Stimulated activated CD8-positive, alpha-beta memory T cell treated with anti-CD3 and anti-CD28 coated beads, Interleukin-12 subunit alpha, Interleukin-12 subunit beta, amount 100 ng/mL, for 4 hours (primary cell): ENCODE data around the gene RBM15B.

Experiments used
- DNase-seq: peaks from one replicate; pipeline ENCODE4 v3.0.0-alpha.2; 2020; ENCODE audit warnings: low read depth

Gene RBM15B

GRCh38 chr3:51391566-51392354 lies 675 bp downstream of the RBM15B start:
- DNase-seq, result peak; percentile 42

DNA sequence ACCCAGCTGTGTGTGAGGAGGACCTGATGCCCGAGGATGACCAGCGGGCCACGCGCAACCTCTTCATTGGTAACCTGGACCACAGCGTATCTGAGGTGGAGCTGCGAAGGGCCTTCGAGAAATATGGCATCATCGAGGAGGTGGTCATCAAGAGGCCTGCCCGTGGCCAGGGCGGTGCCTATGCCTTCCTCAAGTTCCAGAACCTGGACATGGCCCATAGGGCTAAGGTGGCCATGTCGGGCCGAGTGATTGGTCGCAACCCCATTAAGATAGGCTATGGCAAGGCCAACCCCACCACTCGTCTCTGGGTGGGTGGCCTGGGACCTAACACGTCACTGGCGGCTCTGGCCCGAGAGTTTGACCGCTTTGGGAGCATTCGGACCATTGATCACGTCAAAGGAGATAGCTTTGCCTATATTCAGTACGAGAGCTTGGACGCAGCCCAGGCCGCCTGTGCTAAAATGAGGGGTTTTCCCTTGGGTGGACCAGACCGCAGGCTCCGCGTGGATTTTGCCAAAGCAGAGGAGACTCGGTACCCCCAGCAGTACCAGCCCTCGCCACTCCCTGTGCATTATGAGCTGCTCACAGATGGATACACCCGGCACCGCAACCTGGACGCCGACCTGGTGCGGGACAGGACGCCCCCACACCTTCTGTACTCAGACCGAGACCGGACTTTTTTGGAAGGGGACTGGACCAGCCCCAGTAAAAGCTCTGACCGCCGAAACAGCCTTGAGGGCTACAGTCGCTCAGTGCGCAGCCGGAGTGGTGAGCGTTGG lies 1.5 kb downstream of the RBM15B start:
- DNase-seq, result no peak

DNA sequence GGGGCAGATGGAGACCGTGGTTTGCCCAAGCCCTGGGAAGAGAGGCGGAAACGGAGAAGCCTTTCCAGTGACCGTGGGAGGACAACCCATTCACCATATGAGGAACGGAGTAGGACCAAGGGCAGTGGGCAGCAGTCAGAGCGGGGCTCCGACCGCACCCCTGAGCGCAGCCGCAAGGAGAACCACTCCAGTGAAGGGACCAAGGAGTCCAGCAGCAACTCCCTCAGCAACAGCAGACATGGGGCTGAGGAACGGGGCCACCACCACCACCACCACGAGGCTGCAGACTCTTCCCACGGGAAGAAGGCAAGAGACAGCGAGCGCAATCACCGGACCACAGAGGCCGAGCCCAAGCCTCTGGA lies 2.0 kb downstream of the RBM15B start:
- DNase-seq, result no peak

DNA sequence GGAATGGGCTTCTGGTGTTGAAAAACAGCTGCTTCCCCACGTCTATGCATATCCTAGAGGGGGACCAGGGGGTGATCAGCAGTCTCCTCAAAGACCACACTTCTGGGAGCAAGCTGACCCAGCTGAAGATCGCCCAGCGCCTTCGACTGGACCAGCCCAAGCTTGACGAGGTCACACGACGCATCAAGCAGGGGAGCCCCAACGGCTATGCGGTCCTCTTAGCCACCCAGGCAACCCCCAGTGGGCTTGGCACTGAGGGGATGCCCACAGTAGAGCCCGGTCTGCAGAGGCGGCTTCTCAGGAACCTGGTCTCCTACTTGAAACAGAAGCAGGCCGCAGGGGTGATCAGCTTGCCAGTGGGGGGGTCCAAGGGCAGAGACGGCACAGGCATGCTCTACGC lies 2.5 kb downstream of the RBM15B start:
- DNase-seq, result no peak

GRCh38 chr3:51394541-51394940 lies 3.5 kb downstream of the RBM15B start:
- DNase-seq, result no peak

GRCh38 chr3:51395493-51396213 lies 4.6 kb downstream of the RBM15B start:
- no peak for DNase-seq

- no peak for DNase-seq
Observed at GRCh38 chr3:51396401-51396800, 5.3 kb downstream of the RBM15B start.

- DNase-seq, result no peak
Observed at GRCh38 chr3:51397392-51397791, 6.3 kb downstream of the RBM15B start.

- no peak for DNase-seq
Observed at GRCh38 chr3:51398595-51399310, 7.7 kb downstream of the RBM15B start.

DNA sequence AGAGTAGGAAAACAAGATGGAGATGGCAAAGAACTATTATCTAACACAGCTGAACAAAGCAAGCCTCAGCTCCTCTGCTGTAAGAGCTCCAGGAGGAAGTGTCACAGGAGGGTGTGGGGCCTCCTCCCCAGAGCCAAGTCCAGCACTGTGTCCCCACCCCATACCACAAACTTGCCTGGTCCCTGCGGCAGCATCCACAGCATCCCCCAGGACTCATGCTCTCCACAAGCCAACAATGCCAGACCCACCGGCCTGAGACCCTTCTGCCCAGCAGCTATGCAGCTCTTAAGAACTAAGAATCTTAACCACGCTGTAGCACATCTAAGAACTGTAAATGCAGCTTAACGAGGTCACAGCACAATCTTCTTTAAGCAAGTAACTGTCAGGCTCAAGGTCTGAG lies 9.1 kb downstream of the RBM15B start:
- DNase-seq, result no peak

- no peak for DNase-seq
Observed at GRCh38 chr3:51401735-51402134, 10.7 kb downstream of the RBM15B start.

- DNase-seq, result no peak
Observed at GRCh38 chr3:51403675-51404074, 12.6 kb downstream of the RBM15B start.

DNA sequence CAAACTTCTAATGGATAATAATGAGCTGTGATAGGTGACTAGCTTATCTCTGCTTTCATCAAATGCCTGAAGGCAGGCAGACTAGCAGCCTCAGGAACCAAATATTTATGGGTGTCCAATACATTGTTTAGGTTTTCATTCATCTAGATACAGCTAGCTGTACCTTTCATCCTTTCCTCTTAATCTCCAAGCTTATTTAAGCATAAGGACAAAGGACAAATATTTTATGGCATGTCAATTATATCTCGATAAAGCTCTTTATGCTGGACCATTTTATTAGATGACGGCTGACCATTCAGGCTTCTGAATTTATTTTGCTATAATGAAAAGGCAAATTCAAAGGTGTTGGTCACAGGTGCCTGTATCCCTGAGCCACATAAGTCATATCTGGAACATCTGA lies 16.9 kb downstream of the RBM15B start:
- DNase-seq, result no peak

GRCh38 chr3:51408813-51409212 lies 17.7 kb downstream of the RBM15B start:
- DNase-seq, result no peak

DNA sequence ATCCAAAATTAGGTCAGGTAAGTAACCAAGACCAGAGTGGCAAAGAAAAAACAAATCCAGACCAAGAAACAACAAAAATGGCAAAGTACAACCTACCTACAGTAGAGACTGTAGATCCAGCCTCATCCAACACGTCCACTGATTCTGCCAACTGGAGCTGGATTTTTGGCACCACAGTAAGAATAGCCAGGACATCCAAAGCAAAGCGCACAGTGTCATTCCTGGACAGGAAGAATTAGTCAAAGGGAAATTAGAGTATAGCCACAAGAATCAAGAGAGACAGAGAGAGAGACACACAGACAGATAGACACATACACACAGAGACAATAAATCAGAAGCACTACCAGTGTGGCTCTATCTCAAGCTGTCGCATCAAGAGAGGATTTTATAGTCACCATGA lies 31.1 kb downstream of the RBM15B start:
- no peak for DNase-seq

DNA sequence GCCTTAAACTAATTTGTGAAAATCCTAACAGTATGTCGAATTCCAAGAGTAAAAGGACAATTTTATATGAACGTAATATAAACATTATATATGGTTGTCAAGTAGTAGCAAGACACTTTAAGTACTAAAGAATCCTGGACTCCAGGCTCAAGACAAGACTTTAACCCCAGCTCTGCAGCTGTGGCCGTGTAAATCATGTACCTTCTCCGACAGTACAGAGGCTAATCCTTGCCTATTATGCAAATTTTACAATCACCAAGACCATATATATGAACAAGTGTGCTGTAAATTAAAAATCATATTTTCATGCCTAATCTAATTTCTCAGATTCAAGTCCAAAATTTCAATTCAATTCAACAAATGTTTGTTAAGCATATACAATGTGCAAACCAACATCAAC lies 35.8 kb downstream of the RBM15B start:
- DNase-seq, result no peak

DNA sequence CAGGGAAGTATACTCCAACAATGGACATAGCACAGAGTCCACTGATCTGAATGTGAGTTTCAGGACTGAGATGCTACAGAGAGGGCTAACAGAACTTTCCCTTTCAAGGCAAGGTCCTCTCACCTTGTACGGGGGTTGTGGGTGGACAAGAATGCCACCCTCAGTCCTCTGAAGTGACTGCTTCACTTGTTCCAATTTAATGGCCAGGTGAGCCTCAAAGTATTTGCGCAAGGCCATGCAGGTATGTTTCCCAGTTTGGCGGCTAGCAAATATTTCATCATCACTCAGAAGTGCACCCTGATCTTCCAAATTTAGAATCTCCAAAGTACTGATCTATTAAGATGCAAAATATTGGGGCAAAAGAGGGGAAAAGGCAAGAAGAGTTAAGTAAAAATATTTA lies 38.1 kb downstream of the RBM15B start:
- no peak for DNase-seq

DNA sequence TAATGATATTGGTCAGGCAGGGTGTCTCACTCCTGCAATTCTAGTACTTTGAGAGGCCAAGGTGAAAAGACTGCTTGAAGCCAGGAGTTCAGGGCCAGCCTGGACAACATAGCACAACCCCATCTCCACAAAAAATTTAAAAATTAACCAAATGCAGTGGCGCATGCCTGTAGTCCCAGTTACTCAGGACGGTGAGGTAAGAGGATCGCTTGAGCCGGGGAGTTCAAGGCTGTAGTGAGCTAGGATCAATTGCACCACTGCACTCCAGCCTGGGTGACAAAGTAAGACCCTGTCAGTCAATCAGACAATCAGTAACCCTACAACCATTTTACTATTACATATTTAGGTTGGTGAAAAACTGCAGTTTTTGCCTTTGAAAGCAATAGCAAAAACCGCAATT lies 43.0 kb downstream of the RBM15B start:
- DNase-seq, result no peak

DNA sequence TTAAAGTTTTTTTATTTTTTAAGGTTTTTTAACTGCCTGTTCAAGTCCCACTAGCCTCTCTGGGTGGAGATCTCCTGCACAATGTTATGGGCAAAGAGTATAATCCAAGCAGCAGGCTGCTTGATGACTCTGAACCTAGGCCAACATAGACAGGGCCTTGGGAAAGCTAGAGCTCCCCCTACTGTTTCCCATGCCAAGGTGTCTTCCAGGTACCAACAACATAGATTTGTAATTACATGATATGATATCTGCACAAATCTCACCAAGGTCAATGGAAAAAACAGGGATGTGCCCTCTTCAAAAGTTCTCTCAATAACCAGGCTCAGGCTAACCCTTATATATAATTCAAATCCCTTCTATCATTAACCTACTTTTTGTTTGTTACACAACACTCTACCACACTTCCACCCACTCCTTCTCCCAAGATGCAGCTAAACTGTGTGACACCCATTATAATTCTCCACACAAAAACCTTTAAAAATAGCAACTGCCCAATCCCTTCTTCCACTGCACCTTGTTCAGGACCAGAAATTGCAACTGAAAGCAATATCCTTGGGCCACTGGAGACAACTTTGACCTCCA lies 43.8 kb downstream of the RBM15B start:
- peak; percentile 4 for DNase-seq

DNA sequence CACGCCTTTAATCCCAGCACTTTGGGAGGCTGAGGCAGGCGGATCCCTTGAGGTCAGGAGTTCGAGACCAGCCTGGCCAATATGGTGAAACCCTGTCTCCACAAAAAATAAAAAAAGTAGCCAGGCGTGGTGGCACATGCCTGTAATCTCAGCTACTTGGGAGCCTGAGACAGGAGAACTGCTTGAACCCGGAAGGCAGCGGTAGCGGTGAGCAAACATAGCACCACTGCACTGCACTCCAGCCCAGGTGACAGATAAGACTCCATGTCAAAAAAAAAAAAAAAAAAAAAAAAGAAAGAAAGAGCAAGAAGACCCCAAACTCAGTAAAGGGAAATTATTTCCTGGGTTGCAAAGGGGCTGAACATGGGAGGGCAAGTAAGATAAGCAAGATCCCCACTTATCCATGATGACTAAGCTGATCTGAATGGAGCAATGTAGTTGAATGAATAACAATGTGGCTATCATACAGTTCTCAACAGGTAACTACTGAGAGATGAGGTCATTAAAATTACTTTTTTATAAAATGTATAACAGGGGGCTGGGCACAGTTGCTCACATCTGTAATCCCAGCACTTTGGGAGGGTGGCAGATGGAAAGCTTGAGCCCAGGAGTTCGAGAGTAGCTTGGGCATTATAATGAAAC lies 46.0 kb downstream of the RBM15B start:
- no peak for DNase-seq

GRCh38 chr3:51441282-51442030 lies 50.4 kb downstream of the RBM15B start:
- DNase-seq, result no peak
